ENCODE measurements around the gene TUBGCP5. TPM values are rescaled to one million over a fixed set of nuclear protein-coding genes. Genes with fewer than 3 reads are reported as not detected.

The TUBGCP5 gene
- total RNA-seq, 2 donors from 2014 or later, result 23.0 to 24.7 TPM

- H3K4me1 ChIP-seq (ENCODE audit: control insufficient read depth, insufficient read depth, low read length), result no peaks in the 10 kb centered on the region
- H3K27ac ChIP-seq (ENCODE audit: low read depth, low read length), result no peak overlapping the region
- no peak overlapping the region for H3K4me3 ChIP-seq (ENCODE audit: low read length)
- Mint-ChIP-seq H3K4me1 (no peaks in the 10 kb centered on the region), H3K36me3 (ENCODE audit: low read depth) (peaks cover 50% of the 10 kb centered on the region), H3K9me3 (no peaks in the 10 kb centered on the region), H3K27ac (no peak overlapping the region), H3K4me3 (no peak overlapping the region), H3K27me3 (ENCODE audit: insufficient read depth) (no peaks in the 10 kb centered on the region)
- DNase-seq, result peak; percentile 7
- H3K27me3 ChIP-seq (ENCODE audit: control insufficient read depth, insufficient read depth, low read length, poor library complexity, severe bottlenecking), result no peaks in the 10 kb centered on the region
- no peak overlapping the region for H3K9ac ChIP-seq (ENCODE audit: extremely low read depth, low read length, poor library complexity, severe bottlenecking)
- 93 to 97% methylated on average over 5 of the region's 5 CpGs for WGBS, 2 experiments (ENCODE audit: insufficient coverage in 1 of 2, insufficient read length in 1 of 2)
- H3K9me3 ChIP-seq (ENCODE audit: control insufficient read depth, low read length), result no peaks in the 10 kb centered on the region
- no peak for TF ChIP-seq CTCF (conservative IDR thresholded peaks at IDR 0.05)
- H3K36me3 ChIP-seq (ENCODE audit: control insufficient read depth, insufficient read depth, low read length), result peaks cover 78% of the 10 kb centered on the region
Observed at GRCh38 chr15:23003736-23004135, 35.6 kb downstream of the TUBGCP5 start.

- no peak overlapping the region for H3K9ac ChIP-seq (ENCODE audit: extremely low read depth, low read length, poor library complexity, severe bottlenecking)
Observed at GRCh38 chr15:23002920-23003319, 36.4 kb downstream of the TUBGCP5 start.

GRCh38 chr15:22995795-22996194 lies 43.6 kb downstream of the TUBGCP5 start:
- Histone ChIP-seq H3K27ac (ENCODE audit: low read depth, low read length) (no peak overlapping the region), H3K27me3 (ENCODE audit: control insufficient read depth, insufficient read depth, low read length, poor library complexity, severe bottlenecking) (no peaks in the 10 kb centered on the region), H3K9ac (ENCODE audit: extremely low read depth, low read length, poor library complexity, severe bottlenecking) (no peak overlapping the region), H3K4me3 (ENCODE audit: low read length) (no peak overlapping the region), H3K9me3 (ENCODE audit: control insufficient read depth, low read length) (no peaks in the 10 kb centered on the region), H3K36me3 (ENCODE audit: control insufficient read depth, insufficient read depth, low read length) (peaks cover 39% of the 10 kb centered on the region), H3K4me1 (ENCODE audit: control insufficient read depth, insufficient read depth, low read length) (no peaks in the 10 kb centered on the region)
- H3K9me3 Mint-ChIP-seq, result no peaks in the 10 kb centered on the region
- no peak overlapping the region for H3K4me3 Mint-ChIP-seq
- H3K27me3 Mint-ChIP-seq (ENCODE audit: insufficient read depth), result no peaks in the 10 kb centered on the region
- TF ChIP-seq CTCF (conservative IDR thresholded peaks at IDR 0.05), result no peak
- peak overlapping the region; percentile 5 for H3K27ac Mint-ChIP-seq
- peaks cover 40% of the 10 kb centered on the region for H3K36me3 Mint-ChIP-seq (ENCODE audit: low read depth)
- peak; percentile 8 for DNase-seq
- peaks cover 5% of the 10 kb centered on the region for H3K4me1 Mint-ChIP-seq
- 96 to 97% methylated on average over 4 to 7 of the region's 7 CpGs for WGBS, 2 experiments (ENCODE audit: insufficient coverage in 1 of 2, insufficient read length in 1 of 2)

More at GRCh38 chr15:23002920-23003319, 36.4 kb downstream of the TUBGCP5 start:
- Mint-ChIP-seq H3K9me3 (no peaks in the 10 kb centered on the region), H3K27ac (no peak overlapping the region), H3K36me3 (ENCODE audit: low read depth) (peaks cover 52% of the 10 kb centered on the region), H3K4me1 (no peaks in the 10 kb centered on the region), H3K4me3 (no peak overlapping the region), H3K27me3 (ENCODE audit: insufficient read depth) (no peaks in the 10 kb centered on the region)
- no peaks in the 10 kb centered on the region for H3K9me3 ChIP-seq (ENCODE audit: control insufficient read depth, low read length)
- 92 to 100% methylated on average over 2 of the region's 2 CpGs for WGBS, 2 experiments (ENCODE audit: insufficient coverage in 1 of 2, insufficient read length in 1 of 2)
- no peak for TF ChIP-seq CTCF (conservative IDR thresholded peaks at IDR 0.05)
- peaks cover 78% of the 10 kb centered on the region for H3K36me3 ChIP-seq (ENCODE audit: control insufficient read depth, insufficient read depth, low read length)
- H3K4me3 ChIP-seq (ENCODE audit: low read length), result no peak overlapping the region
- H3K27me3 ChIP-seq (ENCODE audit: control insufficient read depth, insufficient read depth, low read length, poor library complexity, severe bottlenecking), result no peaks in the 10 kb centered on the region
- no peak overlapping the region for H3K27ac ChIP-seq (ENCODE audit: low read depth, low read length)
- no peaks in the 10 kb centered on the region for H3K4me1 ChIP-seq (ENCODE audit: control insufficient read depth, insufficient read depth, low read length)
- DNase-seq, result peak; percentile 3

Data from endodermal cell (in vitro differentiated cells).